CD4-positive, alpha-beta T cell treated with Interferon alpha-2 for 1 hour (primary cell): ENCODE measurements around the gene CIRBP.
"Not testable (repeated sequence)": the region's sequence is repeated elsewhere in the genome, so short reads cannot be mapped to it uniquely, and the experiment has no call there.

Experiments used
- DNase-seq, 2 donors: peaks; one replicate each; pipeline ENCODE4 v3.0.0-alpha.2; 2020 to 2022

CIRBP gene

GRCh38 chr19:1245494-1246264, 23.5 kb upstream of the CIRBP start:
- no peak for DNase-seq

DNA sequence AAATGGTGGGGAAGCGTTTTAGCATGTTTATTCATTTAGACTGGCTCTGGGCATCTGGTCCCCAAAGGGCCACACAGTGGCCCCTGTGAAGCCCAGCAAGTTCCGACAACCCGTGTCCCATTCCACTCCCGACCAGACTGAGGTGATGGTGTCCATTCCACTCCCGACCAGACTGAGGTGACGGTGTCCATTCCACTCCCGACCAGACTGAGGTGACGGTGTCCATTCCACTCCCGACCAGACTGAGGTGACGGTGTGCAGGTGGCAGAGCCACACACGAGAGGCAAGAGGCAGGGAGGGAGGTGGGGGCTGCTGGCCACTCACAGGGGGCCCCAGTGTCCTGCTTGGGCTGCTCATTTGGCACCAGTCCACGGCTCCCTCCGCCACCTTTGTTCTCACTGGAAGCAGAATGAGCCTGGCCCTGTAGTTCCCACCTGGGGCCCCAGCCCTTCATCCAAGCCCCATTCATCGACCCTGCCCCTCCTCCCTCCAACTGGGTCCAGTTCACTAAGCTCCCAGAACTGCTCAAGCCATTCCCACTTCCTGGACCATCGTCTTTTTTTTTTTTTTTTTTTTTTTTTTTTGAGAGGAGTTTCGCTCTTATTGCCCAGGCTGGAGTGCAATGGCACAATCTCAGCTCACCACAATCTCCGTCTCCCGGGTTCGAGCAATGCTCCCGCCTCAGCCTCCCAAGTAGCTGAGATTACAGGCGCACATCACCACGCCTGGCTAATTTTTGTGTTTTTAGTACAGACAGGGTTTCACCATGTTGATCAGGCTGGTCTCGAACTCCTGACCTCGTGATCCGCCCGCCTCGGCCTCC, 22.7 kb upstream of the CIRBP start:
- DNase-seq: not testable (repeated sequence)

DNA sequence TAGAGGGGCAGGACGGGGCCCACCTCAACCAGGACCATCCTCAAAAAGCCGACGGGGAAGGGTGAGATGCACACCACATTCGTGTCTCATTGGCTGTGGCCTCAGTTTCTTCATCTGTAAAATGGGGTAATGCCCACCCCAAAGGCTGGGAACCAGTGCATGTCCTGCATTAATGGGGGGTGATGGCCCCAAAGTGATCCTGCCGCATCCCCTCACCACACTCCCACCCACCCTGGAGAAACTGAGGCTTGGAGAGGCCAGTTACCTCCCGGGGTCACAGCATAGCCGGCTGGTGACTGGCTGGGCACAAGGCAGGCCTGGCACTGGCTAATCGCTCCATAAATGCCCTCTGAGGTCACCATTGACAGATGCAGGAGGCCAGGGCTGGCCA, 21.4 kb upstream of the CIRBP start:
- no peak for DNase-seq

GRCh38 chr19:1248139-1248785, 20.9 kb upstream of the CIRBP start, which contains the start of gene MIDN:
Gene MIDN (plus strand): TSS chr19:1248583. CDS start chr19:1250297, 1,714 bp downstream.
- peak; percentile 75 to 82 for DNase-seq

GRCh38 chr19:1248786-1249297, 20.3 kb upstream of the CIRBP start:
- peak; percentile 84 to 90 for DNase-seq

DNA sequence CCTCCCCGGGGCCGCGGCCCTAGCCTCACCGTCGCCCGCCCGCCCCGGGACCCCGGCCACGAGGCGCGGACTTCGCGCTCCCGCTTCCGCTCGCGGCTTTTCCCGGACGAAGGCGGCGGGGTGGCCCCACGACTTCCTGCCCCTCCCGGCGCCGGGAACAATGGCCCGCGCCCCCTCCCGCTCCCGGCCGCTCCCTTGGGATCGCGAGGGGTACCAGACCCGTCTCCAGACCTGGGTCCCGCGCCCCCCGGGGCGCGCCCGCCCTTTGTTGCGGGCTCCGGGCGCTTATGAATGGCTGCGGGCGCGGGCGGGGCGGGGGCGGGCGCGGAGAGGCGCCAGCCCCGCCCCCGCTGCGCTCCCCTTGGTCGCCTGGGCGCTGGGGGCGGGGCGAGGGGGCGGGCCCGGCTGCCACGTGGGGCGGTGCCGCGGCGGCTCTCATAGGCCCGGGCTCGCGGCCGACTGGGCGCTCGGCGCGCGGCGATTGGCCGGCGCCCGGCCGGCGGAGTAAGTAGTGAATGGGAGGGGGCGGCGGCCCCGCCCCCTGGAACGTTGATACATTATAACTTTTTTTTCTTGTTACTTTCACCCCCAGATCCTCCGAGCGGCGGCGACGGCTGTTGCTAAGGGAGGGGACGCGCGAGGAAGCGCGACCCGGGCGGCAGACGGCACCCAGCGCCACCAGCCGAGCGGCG, 19.7 kb upstream of the CIRBP start:
- DNase-seq: peak; percentile 95 to 96

GRCh38 chr19:1249990-1250436, 19.1 kb upstream of the CIRBP start:
- no peak for DNase-seq

DNA sequence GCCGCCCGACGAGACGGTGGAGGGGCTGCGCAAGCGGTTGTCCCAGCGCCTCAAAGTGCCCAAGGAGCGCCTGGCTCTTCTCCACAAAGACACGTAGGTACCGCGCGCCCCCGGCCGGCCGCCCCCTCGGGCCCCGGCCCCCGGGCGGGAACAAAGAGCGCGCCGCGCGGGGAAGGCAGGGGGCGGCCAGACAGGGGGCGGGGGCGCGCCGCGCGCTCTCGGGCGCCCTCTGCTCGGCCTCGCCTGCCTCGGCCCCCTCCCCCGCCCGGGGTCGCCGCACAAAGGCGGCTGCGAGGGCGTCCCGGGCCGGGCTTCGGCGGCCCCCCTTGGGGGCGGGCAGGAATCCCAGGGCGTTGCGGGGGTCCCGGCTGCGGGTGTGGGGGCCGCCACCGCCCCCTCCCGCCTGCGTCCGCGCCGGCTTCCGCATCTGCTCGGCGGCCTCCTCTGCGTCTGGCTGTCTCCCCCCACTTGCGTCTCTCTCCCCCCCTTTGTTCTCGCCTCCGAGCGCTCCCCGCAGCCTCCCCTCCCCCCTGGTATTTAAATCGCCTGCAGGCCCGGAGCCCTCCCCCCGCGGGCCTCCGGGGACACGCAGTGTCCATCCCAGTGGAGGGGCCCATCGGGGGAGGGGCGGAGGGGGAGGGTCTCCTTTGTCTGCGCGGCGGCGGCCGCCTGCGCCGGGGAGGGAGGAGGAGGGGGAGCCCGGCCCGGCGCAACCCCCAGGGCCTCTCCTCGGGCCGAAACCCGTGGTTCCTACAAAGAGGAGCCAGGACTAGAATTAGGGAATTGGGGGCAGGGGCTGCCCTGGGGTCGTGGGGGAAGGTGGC, 18.5 kb upstream of the CIRBP start:
- DNase-seq: peak; percentile 64 to 72

GRCh38 chr19:1251330-1252220, 17.6 kb upstream of the CIRBP start:
- peak; percentile 64 to 72 for DNase-seq

GRCh38 chr19:1252221-1252820, 16.8 kb upstream of the CIRBP start:
- peak; percentile 86 to 87 for DNase-seq

GRCh38 chr19:1252821-1253513, 16.2 kb upstream of the CIRBP start:
- peak; percentile 85 to 86 for DNase-seq

- no peak for DNase-seq
Measured at GRCh38 chr19:1253514-1254080, 15.5 kb upstream of the CIRBP start.

DNA sequence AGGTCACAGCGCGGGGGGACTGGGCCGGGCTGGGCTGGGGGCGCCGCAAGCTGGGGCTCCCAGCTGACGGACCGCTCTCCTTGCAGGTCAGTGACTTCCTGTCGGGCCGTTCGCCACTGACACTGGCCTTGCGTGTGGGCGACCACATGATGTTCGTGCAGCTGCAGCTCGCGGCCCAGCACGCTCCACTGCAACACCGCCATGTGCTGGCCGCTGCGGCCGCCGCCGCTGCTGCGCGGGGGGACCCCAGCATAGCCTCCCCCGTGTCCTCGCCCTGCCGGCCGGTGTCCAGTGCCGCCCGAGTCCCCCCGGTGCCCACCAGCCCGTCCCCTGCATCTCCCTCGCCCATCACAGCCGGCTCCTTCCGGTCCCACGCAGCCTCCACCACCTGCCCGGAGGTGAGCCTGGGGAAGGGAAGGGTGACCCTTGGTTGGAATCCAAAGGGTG, 15.0 kb upstream of the CIRBP start:
- DNase-seq: no peak

DNA sequence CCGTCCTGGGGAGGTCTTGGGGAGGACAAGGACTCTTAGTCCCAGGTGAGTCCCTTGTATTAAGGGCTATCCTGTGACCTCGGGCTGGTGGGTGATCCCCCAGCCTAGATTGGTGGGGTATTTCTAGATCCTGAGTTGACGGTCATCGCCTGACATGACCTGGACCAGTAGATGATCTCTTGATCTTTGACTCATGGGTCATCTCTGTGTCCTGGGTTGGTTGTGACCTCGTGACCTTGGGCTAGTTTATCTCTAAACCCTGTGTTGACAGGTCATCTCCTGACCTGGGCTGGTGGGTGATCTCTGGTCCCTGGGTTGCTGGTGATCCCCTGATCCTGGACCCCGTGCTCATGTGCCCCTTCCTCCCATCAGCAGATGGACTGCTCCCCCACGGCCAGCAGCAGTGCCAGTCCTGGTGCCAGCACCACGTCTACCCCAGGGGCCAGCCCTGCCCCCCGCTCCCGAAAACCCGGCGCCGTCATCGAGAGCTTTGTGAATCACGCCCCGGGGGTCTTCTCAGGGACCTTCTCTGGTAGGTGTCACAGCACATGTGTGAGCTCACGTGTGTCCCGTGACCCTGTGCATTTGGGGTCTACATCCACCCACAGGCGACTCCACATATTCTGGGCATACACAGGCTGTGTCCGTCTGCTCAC, 14.5 kb upstream of the CIRBP start:
- no peak for DNase-seq

DNA sequence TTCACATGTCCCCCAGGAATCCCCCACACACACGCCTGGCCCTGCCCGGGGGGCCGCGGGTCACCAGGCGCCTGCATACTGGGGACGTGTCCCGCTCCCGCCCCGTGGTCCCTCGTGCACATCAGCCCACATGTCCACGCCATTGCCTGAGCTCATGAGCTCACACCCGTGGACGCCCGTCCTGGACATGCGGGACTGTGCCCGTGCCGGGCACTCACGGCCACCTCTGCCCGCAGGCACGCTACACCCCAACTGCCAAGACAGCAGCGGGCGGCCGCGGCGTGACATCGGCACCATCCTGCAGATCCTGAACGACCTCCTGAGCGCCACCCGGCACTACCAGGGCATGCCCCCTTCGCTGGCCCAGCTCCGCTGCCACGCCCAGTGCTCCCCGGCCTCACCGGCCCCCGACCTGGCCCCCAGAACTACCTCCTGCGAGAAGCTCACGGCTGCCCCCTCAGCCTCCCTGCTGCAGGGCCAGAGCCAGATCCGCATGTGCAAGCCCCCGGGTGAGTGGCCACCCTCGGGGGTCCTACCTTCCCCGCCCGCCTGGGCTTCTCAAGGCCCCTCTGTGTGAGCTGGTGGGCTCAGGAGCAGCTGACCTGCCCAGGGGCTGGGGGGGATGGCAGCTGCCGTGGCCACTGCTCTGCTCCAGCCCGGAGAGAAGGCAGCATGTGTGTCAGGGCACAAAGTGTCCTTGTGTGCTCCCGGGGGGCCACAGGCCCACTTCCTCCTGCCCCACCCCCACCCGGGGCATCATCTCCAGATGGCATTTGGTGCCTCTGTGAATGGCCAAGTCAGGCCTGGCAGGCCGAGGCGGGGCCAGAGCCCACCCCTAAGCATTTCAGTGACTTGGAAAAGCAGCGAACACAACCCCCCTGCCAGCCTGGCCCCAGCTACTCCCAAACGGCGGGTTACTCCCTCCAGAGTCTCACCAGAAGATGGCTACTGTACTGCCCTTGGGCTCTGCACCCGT, 13.7 kb upstream of the CIRBP start:
- DNase-seq: no peak

DNA sequence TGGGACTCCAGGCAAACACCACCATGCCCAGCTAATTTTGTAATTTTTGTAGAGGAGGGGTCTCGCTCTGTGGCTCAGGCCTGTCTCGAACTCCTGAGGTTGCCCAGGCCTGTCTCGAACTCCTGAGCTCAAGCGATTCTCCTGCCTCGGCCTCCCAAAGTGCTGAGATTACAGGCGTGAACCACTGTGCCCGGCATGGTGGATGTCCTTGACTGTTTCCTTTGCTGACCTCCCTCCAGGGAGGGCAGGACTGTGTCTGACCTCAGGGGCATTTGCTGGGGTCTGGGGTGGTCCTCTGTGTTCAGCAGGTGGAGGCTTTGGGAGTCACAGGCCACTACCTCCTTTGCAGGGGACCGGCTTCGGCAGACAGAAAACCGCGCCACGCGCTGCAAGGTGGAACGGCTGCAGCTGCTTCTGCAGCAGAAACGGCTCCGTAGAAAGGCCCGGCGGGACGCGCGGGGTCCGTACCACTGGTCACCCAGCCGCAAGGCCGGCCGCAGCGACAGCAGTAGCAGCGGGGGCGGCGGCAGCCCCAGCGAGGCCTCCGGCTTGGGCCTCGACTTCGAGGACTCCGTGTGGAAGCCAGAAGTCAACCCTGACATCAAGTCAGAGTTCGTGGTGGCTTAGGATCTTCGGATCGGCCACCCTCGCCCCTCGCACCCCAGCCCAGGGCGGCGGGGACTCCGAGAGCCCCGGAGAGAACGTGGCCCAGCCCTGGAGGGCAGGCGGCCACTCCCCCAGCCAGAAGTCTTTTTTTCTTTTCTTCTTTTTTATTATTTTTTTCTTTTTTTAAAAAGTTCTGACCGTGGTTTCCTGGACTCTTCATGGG, 12.3 kb upstream of the CIRBP start:
- DNase-seq: no peak
